GM12872 (cell line): ENCODE data around the gene CAMK4.

Experiments used
- CTCF ChIP-seq: IDR thresholded peaks from 3 replicates; pipeline ENCODE4 v1.5.1; 2011; ENCODE audit warnings: low read depth, mild to moderate bottlenecking, low read length, moderate library complexity; ENCODE audit not compliant: insufficient read depth

Gene CAMK4

DNA sequence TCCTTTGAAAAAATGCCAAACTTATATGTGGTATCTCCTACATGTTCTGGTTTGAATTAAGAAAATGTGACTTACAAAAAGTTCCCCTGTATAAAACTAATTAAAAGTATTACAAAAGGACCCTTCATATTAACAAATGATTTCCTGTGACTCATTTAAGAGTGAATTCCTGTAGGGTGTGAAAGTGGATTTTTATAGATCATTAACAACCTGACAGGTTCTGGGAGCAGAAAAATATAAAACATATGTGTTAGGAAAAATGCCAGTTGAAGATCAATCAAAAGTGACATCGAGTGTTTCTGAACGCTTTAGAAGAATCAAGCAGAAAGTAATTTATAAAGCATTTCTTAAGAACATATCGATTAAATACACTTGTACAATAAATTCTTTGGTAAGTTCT is 35.5 kb downstream of the CAMK4 start:
- no peak for TF ChIP-seq CTCF

DNA sequence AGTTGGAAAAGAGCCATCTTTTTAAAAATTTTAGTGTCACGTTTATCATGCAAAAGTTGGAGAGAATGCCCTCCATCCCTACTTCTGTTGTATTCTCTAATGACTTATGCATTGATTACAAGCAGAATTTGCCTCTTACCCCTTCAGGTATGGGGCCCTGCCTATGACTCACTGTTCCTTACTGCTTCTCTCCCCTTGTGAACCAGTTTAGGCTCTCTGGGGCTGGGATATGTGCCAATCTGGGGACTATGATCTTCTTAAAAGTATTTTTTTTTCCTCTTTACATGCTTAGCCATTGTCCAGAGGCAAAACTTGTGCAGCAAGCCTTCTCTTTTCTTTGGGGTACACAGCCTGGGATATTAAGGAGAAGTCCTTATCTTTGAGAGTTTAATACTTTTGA is 37.4 kb downstream of the CAMK4 start:
- TF ChIP-seq CTCF, result no peak

DNA sequence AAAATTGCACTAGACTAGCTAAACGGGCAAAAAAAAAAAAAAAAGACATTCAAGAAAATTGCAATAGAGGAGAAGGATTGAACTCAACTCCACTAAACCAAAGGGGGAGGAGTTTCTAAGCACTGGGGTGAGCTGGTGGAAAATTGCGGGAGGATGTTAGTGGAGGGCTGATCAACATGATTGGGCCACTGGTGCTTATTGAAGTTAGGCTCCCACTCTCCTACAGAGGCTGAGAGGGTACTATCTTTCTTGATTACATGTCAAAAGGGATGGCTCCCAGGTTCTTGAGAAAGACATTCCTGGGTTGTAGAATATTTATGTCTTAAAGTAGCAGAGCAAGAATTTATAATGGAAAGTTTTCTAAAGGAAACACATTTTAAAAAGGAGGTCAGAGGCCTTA is 38.0 kb downstream of the CAMK4 start:
- TF ChIP-seq CTCF, result no peak

GRCh38 chr5:111262815-111263214 is 38.6 kb downstream of the CAMK4 start:
- TF ChIP-seq CTCF, result no peak

GRCh38 chr5:111266491-111266890 is 42.3 kb downstream of the CAMK4 start:
- no peak for TF ChIP-seq CTCF

- TF ChIP-seq CTCF, result no peak
Measured at GRCh38 chr5:111268300-111268699, 44.1 kb downstream of the CAMK4 start.

DNA sequence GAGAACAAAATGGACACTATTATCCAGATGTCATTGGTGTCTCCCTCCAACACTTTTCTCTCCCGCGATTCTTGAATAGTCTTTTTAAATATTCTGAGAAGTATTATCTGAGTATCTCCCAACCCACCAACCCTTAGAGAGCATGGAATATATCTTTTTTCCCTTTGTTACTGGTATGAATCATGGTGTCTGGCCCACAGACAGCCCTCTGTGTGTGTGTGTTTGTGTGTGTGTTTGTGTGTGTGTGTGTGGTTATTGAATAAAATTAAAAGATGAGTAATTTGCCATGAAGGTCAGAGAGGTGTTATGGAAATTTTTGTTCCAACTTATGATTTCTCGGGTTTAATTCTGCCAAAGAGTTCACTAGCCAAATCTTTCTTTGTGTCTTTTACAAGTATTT is 47.7 kb downstream of the CAMK4 start:
- no peak for TF ChIP-seq CTCF

GRCh38 chr5:111277061-111277460 is 52.9 kb downstream of the CAMK4 start:
- no peak for TF ChIP-seq CTCF
